GM23248 (cell line): ENCODE measurements around the gene ARHGAP10.

Experiments used
- EZH2 ChIP-seq: fragments of 200-600 bp; sonication (generic); IDR thresholded peaks from 2 replicates; pipeline ENCODE4 v1.6.1; 2018; ENCODE audit warnings: antibody characterized with exemption, mild to moderate bottlenecking; ENCODE audit not compliant: insufficient read depth, poor library complexity, severe bottlenecking
- EZH2phosphoT487 ChIP-seq: fragments of 200-600 bp; sonication (generic); IDR thresholded peaks from 2 replicates; pipeline ENCODE4 v1.6.1; 2018; ENCODE audit warnings: antibody characterized with exemption, moderate library complexity, mild to moderate bottlenecking, low read depth; ENCODE audit not compliant: insufficient read depth

GRCh38 chr4:148108766-148109165 is 376.9 kb downstream of the ARHGAP10 start:
- TF ChIP-seq EZH2phosphoT487 (no peak), EZH2 (no peak)
